CD4-positive, alpha-beta T cell treated with Interleukin-12 subunit alpha and Interleukin-12 subunit beta, for 1 hour (primary cell): ENCODE results near the gene PMPCA.

Experiments used
- DNase-seq: peaks from one replicate; pipeline ENCODE4 v3.0.0-alpha.2; 2020

The PMPCA gene

GRCh38 chr9:136463578-136463977 is 53.1 kb downstream of the PMPCA start:
- DNase-seq = no peak

GRCh38 chr9:136464241-136464640 is 53.8 kb downstream of the PMPCA start:
- no peak for DNase-seq

GRCh38 chr9:136465500-136466154 is 55.2 kb downstream of the PMPCA start:
- DNase-seq = no peak

GRCh38 chr9:136466155-136466541 is 55.7 kb downstream of the PMPCA start:
- no peak for DNase-seq

- DNase-seq = no peak
Observed at GRCh38 chr9:136467766-136468165, 57.3 kb downstream of the PMPCA start.

GRCh38 chr9:136470356-136470755 is 59.9 kb downstream of the PMPCA start:
- no peak for DNase-seq

GRCh38 chr9:136470792-136471469 is 60.5 kb downstream of the PMPCA start:
- no peak for DNase-seq

- DNase-seq = no peak
Observed at GRCh38 chr9:136471802-136472487, 61.5 kb downstream of the PMPCA start.

GRCh38 chr9:136472640-136473353 is 62.3 kb downstream of the PMPCA start:
- no peak for DNase-seq

GRCh38 chr9:136473354-136473721 is 62.9 kb downstream of the PMPCA start:
- DNase-seq = no peak
